Astrocyte (in vitro differentiated cells and primary cell): ENCODE results near the gene MBP. TPM values are rescaled to one million over a fixed set of nuclear protein-coding genes. Genes with fewer than 3 reads are reported as not detected.

Source experiments
- DNase-seq: peaks from one replicate; pipeline ENCODE4 v3.0.0-alpha.2; 2010; ENCODE audit warnings: low read depth
- FAIRE-seq: peaks from 2 replicates; lab custom pipeline; 2011; peaks lifted over from hg19 to GRCh38; lab: Jason Lieb, UNC
- H2AFZ ChIP-seq: 2 replicates; pipeline ENCODE4 v1.6.0; 2012; ENCODE audit warnings: low read depth, low read length, inconsistent platforms
- H3K27ac ChIP-seq: 2 replicates; pipeline ENCODE4 v1.5.1; 2011; ENCODE audit warnings: low read depth, low read length, inconsistent platforms
- H3K27me3 ChIP-seq: 2 replicates; pipeline ENCODE4 v1.6.0; 2011; ENCODE audit warnings: low read length, inconsistent platforms; ENCODE audit not compliant: insufficient read depth
- H3K36me3 ChIP-seq: 2 replicates; pipeline ENCODE4 v1.5.1; 2011; ENCODE audit warnings: low read length, inconsistent platforms; ENCODE audit not compliant: insufficient read depth
- H3K4me1 ChIP-seq: 2 replicates; pipeline ENCODE4 v1.5.1; 2011; ENCODE audit warnings: low read length, inconsistent platforms; ENCODE audit not compliant: insufficient read depth
- H3K4me2 ChIP-seq: 2 replicates; pipeline ENCODE4 v1.6.0; 2012; ENCODE audit warnings: low read length, inconsistent platforms
- H3K4me3 ChIP-seq: 2 replicates; pipeline ENCODE4 v1.5.1; 2011; ENCODE audit warnings: low read depth, mild to moderate bottlenecking, low read length, inconsistent platforms; ENCODE audit not compliant: insufficient read depth
- H3K79me2 ChIP-seq: 2 replicates; pipeline ENCODE4 v1.6.0; 2012; ENCODE audit warnings: mild to moderate bottlenecking, low read length, inconsistent platforms; ENCODE audit not compliant: insufficient read depth
- H3K9ac ChIP-seq: 2 replicates; pipeline ENCODE4 v1.6.0; 2012; ENCODE audit warnings: mild to moderate bottlenecking, low read length, inconsistent platforms
- H3K9me3 ChIP-seq: 2 replicates; pipeline ENCODE4 v1.5.1; 2012; ENCODE audit warnings: low read depth, mild to moderate bottlenecking, low read length, inconsistent platforms; ENCODE audit not compliant: insufficient read depth
- H4K20me1 ChIP-seq: 2 replicates; pipeline ENCODE4 v1.6.0; 2012; ENCODE audit warnings: low read length, inconsistent platforms; ENCODE audit not compliant: insufficient read depth
- H3K27ac Mint-ChIP-seq: one replicate; pipeline ENCODE4 v1.8.0; 2021; ENCODE audit warnings: mild to moderate bottlenecking, mixed read lengths; ENCODE audit not compliant: unreplicated experiment
- H3K27me3 Mint-ChIP-seq: one replicate; pipeline ENCODE4 v1.8.0; 2021; ENCODE audit warnings: low read depth, mixed read lengths; ENCODE audit not compliant: unreplicated experiment
- H3K36me3 Mint-ChIP-seq: one replicate; pipeline ENCODE4 v1.8.0; 2021; ENCODE audit warnings: low read depth, mixed read lengths; ENCODE audit not compliant: unreplicated experiment
- H3K4me1 Mint-ChIP-seq: one replicate; pipeline ENCODE4 v1.8.0; 2021; ENCODE audit warnings: low read depth, mixed read lengths; ENCODE audit not compliant: unreplicated experiment
- H3K4me3 Mint-ChIP-seq: one replicate; pipeline ENCODE4 v1.8.0; 2021; ENCODE audit warnings: mild to moderate bottlenecking, moderate library complexity, mixed read lengths; ENCODE audit not compliant: unreplicated experiment
- H3K9me3 Mint-ChIP-seq: one replicate; pipeline ENCODE4 v1.8.0; 2021; ENCODE audit warnings: mild to moderate bottlenecking, mixed read lengths; ENCODE audit not compliant: unreplicated experiment
- EZH2 ChIP-seq: IDR thresholded peaks from 2 replicates; pipeline ENCODE4 v1.6.1; 2012; ENCODE audit warnings: mild to moderate bottlenecking, low read length, inconsistent platforms; ENCODE audit not compliant: insufficient read depth
- total RNA-seq: library from RNA; stranded (reverse); gene quantifications from 2 replicates; pipeline ENCODE4 v1.2.1, GENCODE V29; 2021
- TF ChIP-seq, protein P1 (sequence below): IDR thresholded peaks from 2 replicates; pipeline ENCODE4 v1.5.1; 2011; ENCODE audit warnings: low read depth, mild to moderate bottlenecking, inconsistent platforms, low read length, moderate library complexity; ENCODE audit not compliant: insufficient read depth

MBP gene
- total RNA-seq, 1 donor from 2014 or later, result 11.4 TPM

DNA sequence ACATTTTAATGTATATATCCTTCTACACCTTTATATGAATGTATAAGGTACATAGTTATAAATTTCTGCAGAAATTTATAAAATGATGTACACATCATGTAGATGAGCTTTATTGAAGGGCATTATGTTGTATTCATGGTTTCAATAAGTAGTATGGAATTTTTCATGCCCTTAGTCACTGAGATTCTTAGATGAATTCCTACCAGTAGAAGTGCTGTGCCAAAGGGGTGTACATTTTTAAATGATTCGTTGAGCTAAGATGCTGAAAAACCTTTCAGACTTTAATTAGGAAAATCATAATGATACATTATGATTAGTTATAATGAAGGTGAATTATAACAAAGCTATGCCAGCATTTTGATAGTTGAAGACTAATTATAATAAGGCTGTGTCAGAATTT is 195.0 kb downstream of the MBP start:
- Histone ChIP-seq H3K27ac (no peak overlapping the region), H3K9me3 (no peaks in the 10 kb centered on the region), H3K4me1 (no peaks in the 10 kb centered on the region), H3K4me3 (no peak overlapping the region), H2AFZ (no peak overlapping the region), H3K36me3 (peaks cover 8% of the 10 kb centered on the region), H3K9ac (no peak overlapping the region), H3K27me3 (no peaks in the 10 kb centered on the region), H3K79me2 (no peaks in the 10 kb centered on the region), H3K4me2 (no peak overlapping the region), H4K20me1 (no peaks in the 10 kb centered on the region)
- H3K27me3 Mint-ChIP-seq, result no peaks in the 10 kb centered on the region
- no peak overlapping the region for H3K4me3 Mint-ChIP-seq
- DNase-seq, result no peak
- peaks cover 7% of the 10 kb centered on the region for H3K36me3 Mint-ChIP-seq
- peaks cover under 1% of the 10 kb centered on the region for H3K4me1 Mint-ChIP-seq
- H3K9me3 Mint-ChIP-seq, result no peaks in the 10 kb centered on the region
- TF ChIP-seq EZH2, result no peak
- TF ChIP-seq, protein P1, sequence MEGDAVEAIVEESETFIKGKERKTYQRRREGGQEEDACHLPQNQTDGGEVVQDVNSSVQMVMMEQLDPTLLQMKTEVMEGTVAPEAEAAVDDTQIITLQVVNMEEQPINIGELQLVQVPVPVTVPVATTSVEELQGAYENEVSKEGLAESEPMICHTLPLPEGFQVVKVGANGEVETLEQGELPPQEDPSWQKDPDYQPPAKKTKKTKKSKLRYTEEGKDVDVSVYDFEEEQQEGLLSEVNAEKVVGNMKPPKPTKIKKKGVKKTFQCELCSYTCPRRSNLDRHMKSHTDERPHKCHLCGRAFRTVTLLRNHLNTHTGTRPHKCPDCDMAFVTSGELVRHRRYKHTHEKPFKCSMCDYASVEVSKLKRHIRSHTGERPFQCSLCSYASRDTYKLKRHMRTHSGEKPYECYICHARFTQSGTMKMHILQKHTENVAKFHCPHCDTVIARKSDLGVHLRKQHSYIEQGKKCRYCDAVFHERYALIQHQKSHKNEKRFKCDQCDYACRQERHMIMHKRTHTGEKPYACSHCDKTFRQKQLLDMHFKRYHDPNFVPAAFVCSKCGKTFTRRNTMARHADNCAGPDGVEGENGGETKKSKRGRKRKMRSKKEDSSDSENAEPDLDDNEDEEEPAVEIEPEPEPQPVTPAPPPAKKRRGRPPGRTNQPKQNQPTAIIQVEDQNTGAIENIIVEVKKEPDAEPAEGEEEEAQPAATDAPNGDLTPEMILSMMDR, result peak; percentile 3
- no peak for FAIRE-seq
- H3K27ac Mint-ChIP-seq, result no peak overlapping the region

DNA sequence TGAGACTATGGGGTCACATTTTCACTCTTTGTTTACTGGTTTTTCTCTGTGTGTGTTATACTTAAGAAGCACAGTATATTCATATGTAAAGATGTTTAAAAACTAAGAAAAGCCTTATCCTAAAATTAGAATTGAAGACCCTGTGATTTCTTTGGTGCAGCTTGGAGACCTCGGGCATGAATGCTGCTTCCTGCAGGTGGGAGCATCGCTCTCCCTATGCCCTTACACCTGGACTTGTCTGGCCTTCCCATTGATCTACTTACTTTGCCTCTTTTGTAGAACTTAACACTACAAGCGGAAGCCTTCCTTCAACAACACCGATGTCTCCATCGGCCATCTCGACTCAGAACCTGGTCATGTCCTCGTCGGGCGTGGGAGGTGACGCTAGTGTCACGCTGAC is 195.7 kb downstream of the MBP start:
- H3K36me3 Mint-ChIP-seq, result peaks cover 7% of the 10 kb centered on the region
- no peak for FAIRE-seq
- Histone ChIP-seq H3K36me3 (peaks cover 8% of the 10 kb centered on the region), H3K79me2 (no peaks in the 10 kb centered on the region), H3K27ac (no peak overlapping the region), H3K4me1 (no peaks in the 10 kb centered on the region), H3K4me3 (no peak overlapping the region), H2AFZ (no peak overlapping the region), H3K27me3 (no peaks in the 10 kb centered on the region), H3K9me3 (no peaks in the 10 kb centered on the region), H3K4me2 (no peak overlapping the region), H4K20me1 (no peaks in the 10 kb centered on the region), H3K9ac (no peak overlapping the region)
- H3K4me3 Mint-ChIP-seq, result no peak overlapping the region
- H3K27ac Mint-ChIP-seq, result no peak overlapping the region
- peaks cover 4% of the 10 kb centered on the region for H3K4me1 Mint-ChIP-seq
- H3K9me3 Mint-ChIP-seq, result no peaks in the 10 kb centered on the region
- DNase-seq, result no peak
- H3K27me3 Mint-ChIP-seq, result no peaks in the 10 kb centered on the region
- TF ChIP-seq, protein P1, result no peak
- TF ChIP-seq EZH2, result no peak

DNA sequence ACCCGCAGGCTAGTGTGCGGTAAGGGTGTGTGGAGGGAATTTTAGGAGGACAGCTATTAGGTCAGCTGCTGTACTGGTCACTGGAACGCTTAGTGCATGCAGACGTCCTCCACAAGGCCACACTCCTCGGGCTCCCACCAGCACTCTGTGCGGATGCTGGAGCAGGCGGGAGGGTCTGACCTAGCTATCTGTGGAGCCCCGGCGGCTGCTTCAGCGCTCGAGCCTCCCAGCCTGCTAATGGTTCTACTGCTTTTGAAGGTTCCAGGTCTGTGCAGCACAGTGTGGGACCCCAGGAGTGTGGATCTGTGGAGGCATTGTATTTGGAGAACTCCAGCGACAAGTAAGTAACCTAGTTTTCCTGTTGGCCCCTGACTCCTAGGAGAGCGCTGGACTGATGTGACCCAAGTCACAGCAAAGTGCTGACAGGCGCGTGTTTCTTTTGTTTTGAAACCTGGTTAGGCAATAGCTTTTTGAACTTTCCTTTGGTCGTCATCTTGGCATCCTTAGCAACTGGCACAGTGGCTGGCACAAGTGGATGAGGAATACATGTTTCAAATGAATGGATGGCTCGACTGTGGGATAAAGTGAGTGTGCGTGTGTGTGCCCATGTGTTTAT is 196.8 kb downstream of the MBP start:
- Histone ChIP-seq H3K79me2 (no peaks in the 10 kb centered on the region), H3K27ac (no peak overlapping the region), H2AFZ (no peak overlapping the region), H3K36me3 (peaks cover 8% of the 10 kb centered on the region), H3K9ac (no peak overlapping the region), H3K4me3 (no peak overlapping the region), H3K4me2 (no peak overlapping the region), H3K9me3 (no peaks in the 10 kb centered on the region), H4K20me1 (no peaks in the 10 kb centered on the region), H3K4me1 (no peaks in the 10 kb centered on the region), H3K27me3 (no peaks in the 10 kb centered on the region)
- Mint-ChIP-seq H3K36me3 (peaks cover 7% of the 10 kb centered on the region), H3K27ac (no peak overlapping the region), H3K27me3 (no peaks in the 10 kb centered on the region), H3K4me1 (peaks cover 4% of the 10 kb centered on the region), H3K4me3 (no peak overlapping the region), H3K9me3 (no peaks in the 10 kb centered on the region)
- no peak for FAIRE-seq
- TF ChIP-seq EZH2, result no peak
- TF ChIP-seq, protein P1, result no peak
- no peak for DNase-seq
